ENCODE measurements around the gene PKNOX1.

- no peak for TF ChIP-seq CTCF (conservative IDR thresholded peaks at IDR 0.05)
- TF ChIP-seq ZFX (IDR thresholded peaks at IDR 0.05): no peak
Measured at GRCh38 chr21:42964546-42965210, 9.7 kb upstream of the PKNOX1 start.
